Esophagus squamous epithelium (tissue), 4 donors: Measurements from ENCODE around the gene NRAS.

Experiments used
- POLR2A ChIP-seq, 4 donors: fragments of 450-650 bp; IDR thresholded peaks; one replicate each; pipeline ENCODE4 v1.6.1; 2017; ENCODE audit warnings: antibody characterized with exemption in 4 of 4, mild to moderate bottlenecking in 4 of 4, moderate library complexity in 3 of 4
- TF ChIP-seq, protein P1 (sequence below), 6 experiments: fragments of 450-650 bp in 4 of 6; fragments of 200-600 bp in 2 of 6; sonication (generic) in 2 of 6; IDR thresholded peaks; one replicate each; pipeline ENCODE4 v1.5.1; 2016 to 2019; ENCODE audit warnings: antibody characterized with exemption in 6 of 6, mild to moderate bottlenecking in 4 of 6, moderate library complexity in 4 of 6

- no peak for TF ChIP-seq POLR2A (IDR thresholded peaks at IDR 0.05)
- TF ChIP-seq, protein P1, sequence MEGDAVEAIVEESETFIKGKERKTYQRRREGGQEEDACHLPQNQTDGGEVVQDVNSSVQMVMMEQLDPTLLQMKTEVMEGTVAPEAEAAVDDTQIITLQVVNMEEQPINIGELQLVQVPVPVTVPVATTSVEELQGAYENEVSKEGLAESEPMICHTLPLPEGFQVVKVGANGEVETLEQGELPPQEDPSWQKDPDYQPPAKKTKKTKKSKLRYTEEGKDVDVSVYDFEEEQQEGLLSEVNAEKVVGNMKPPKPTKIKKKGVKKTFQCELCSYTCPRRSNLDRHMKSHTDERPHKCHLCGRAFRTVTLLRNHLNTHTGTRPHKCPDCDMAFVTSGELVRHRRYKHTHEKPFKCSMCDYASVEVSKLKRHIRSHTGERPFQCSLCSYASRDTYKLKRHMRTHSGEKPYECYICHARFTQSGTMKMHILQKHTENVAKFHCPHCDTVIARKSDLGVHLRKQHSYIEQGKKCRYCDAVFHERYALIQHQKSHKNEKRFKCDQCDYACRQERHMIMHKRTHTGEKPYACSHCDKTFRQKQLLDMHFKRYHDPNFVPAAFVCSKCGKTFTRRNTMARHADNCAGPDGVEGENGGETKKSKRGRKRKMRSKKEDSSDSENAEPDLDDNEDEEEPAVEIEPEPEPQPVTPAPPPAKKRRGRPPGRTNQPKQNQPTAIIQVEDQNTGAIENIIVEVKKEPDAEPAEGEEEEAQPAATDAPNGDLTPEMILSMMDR (IDR thresholded peaks at IDR 0.05) = no peak
Observed at GRCh38 chr1:114690148-114690547, 26.4 kb downstream of the NRAS start.
